ENCODE measurements around the gene BPIFB4. TPM values are rescaled to one million over a fixed set of nuclear protein-coding genes. Genes with fewer than 3 reads are reported as not detected.

BPIFB4 gene
- total and polyA plus RNA-seq, 2 of the 4 experiments (the other 2 are of a cell fraction) = not detected

- Histone ChIP-seq H2BK120ac (ENCODE audit: low read depth, low read length) (no peak overlapping the region), H3K79me1 (ENCODE audit: low read depth in 1 of 2, low read length in 2 of 2) (no peaks in the 10 kb centered on the region), H2BK5ac (ENCODE audit: low read depth, low read length, poor library complexity, severe bottlenecking) (no peak overlapping the region), H3K9ac (ENCODE audit: low read depth, low read length) (no peak overlapping the region), H3K4me3 (ENCODE audit: insufficient read depth, low read depth, low read length) (no peak overlapping the region), H4K5ac (ENCODE audit: low read depth, low read length) (no peak overlapping the region), H3K9me3 (ENCODE audit: control insufficient read depth, insufficient read depth, low read length) (no peaks in the 10 kb centered on the region), H3K9me1 (ENCODE audit: insufficient read depth, low read length) (no peaks in the 10 kb centered on the region), H3K27me3 (ENCODE audit: control insufficient read depth, insufficient read depth, low read length) (peaks cover 5% of the 10 kb centered on the region), H3K14ac (replicated peaks; ENCODE audit: low read depth, low read length) (no peak overlapping the region), H2AK5ac (ENCODE audit: low read depth, low read length) (no peak overlapping the region), H3K27ac (ENCODE audit: insufficient read depth, low read length) (no peak overlapping the region), H4K8ac (ENCODE audit: low read depth in 2 of 2, low read length in 2 of 2) (no peak overlapping the region), H3K36me3 (ENCODE audit: control insufficient read depth, insufficient read depth, low read length) (no peaks in the 10 kb centered on the region), H3K4me2 (ENCODE audit: low read depth, low read length) (no peak overlapping the region), H3K23ac (ENCODE audit: low read depth, low read length) (no peak overlapping the region), H4K20me1 (ENCODE audit: insufficient read depth, low read length) (no peaks in the 10 kb centered on the region), H2BK20ac (ENCODE audit: low read depth, low read length) (no peak overlapping the region), H3K4me1 (ENCODE audit: control insufficient read depth, insufficient read depth, low read length) (no peaks in the 10 kb centered on the region), H3K4ac (ENCODE audit: low read depth, low read length) (no peak overlapping the region), H4K91ac (ENCODE audit: insufficient read depth, low read depth, low read length) (no peak overlapping the region), H2BK15ac (ENCODE audit: low read depth, low read length) (no peak overlapping the region), H3K56ac (ENCODE audit: extremely low read depth, insufficient read depth, low read length) (no peak overlapping the region), H2AFZ (replicated peaks; ENCODE audit: low read length, poor library complexity) (no peak overlapping the region), H3K18ac (ENCODE audit: low read depth, low read length) (no peak overlapping the region), H2AK9ac (replicated peaks; ENCODE audit: low read depth, low read length, poor library complexity) (no peak overlapping the region)
- intact Hi-C loops (cut with micrococcal nuclease) (no loop called here), in situ Hi-C loops (cut with MboI; ENCODE audit: low sequenced_read_pairs) (no loop called here), dilution Hi-C loops (cut with HindIII; ENCODE audit: low sequenced_read_pairs, unreplicated experiment) (no loop called here)
- ChIA-PET CTCF (no interaction called here), POLR2A (ENCODE audit: unreplicated experiment) (no interaction called here)
- DNase-seq (no peak), ATAC-seq (ENCODE audit: low read depth) (no peak)
- no peak for TF ChIP-seq RFX5 (IDR thresholded peaks at IDR 0.05; ENCODE audit: low read depth, low read length)
- no peak for TF ChIP-seq SMC3 (IDR thresholded peaks at IDR 0.05; ENCODE audit: low read depth, low read length)
- 80% methylated on average over 1 of the region's 6 CpGs; no CpG with 5 or more reads in 1 of the 2 experiments for WGBS, 2 experiments (ENCODE audit: extremely low coverage in 2 of 2, insufficient read length in 1 of 2)
- no TSS peak for BruUV-seq (replicated peaks)
These were observed 46.5 kb downstream of the BPIFB4 start for GRCh38 chr20:33125983-33126382.

All from IMR-90 (cell line).